GM20431 (cell line): Measurements from ENCODE around the gene SIRT5.

ENCODE experiments used
- in situ Hi-C: fragments of 300-500 bp; cut with MseI, MboI; formaldehyde crosslinking; loops from one replicate; pipeline ENCODE4 v1.15.0; 2020; ENCODE audit warnings: low sequenced_read_pairs; ENCODE audit not compliant: unreplicated experiment

The SIRT5 gene

DNA sequence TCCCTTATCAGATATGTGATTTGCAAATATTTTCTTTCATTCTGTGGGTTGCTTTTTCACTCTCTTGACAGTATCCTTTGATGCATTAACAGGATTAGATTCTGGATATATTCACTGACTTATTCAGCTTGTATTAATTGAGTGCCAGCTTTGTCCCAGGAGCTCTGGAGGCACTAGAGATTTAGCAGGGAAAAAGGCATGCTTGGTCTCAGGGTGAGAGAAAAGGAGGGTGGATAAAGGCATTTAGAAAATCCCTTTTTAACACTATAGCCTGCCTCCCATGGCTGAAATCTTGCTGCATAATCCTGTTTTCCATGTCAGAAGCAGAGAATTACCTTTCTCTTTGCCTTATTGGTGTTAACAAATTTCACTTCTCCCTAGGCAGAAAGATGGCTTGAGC is 28.5 kb upstream of the SIRT5 start:
- in situ Hi-C loops: loop anchor here (25.0 kb wide), 1 partner anchor 209 kb away; the partner anchor contains the start of gene TBC1D7

GRCh38 chr6:13548500-13549210 is 25.7 kb upstream of the SIRT5 start:
- in situ Hi-C loops: loop anchor here (25.0 kb wide), 1 partner anchor 211 kb away; the partner anchor contains the start of gene TBC1D7

DNA sequence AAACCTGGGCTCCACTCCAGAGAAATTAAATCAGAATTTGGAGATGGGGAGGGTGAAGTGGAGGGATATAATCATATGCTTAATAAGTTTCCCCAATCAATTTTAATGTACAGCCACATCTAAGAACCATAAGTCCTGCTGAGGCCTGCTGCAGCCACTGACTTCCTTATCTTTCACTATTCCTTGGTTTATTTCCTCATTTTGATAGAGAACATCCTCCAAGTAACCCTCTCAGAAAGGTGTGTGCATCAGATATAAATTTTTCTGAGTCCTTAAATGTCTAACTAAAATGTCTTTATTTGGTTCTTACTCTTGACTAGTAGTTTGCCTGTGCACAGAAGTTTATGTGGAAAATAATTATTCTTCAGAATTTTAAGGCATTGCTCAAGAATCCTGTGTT is 23.7 kb upstream of the SIRT5 start:
- in situ Hi-C loops: no loop called here

DNA sequence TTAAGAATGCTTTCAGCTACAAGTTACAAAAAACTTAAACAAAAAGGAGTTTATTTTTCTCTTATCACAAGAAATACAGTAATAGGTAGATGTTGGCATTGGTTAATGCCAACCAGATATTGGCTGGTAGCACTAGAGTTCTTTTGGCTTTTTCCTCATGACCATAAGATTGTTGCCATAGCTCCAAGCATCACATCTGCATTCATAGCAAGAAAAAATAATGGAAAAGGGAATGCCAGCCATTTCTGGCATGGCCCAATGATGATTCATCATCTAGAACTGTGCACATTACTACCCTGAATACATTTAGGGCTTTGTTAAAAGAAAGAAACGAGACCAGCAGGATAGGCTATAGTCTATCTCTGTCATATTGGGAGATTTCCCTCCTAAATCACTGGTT is 20.8 kb upstream of the SIRT5 start:
- in situ Hi-C loops: no loop called here

DNA sequence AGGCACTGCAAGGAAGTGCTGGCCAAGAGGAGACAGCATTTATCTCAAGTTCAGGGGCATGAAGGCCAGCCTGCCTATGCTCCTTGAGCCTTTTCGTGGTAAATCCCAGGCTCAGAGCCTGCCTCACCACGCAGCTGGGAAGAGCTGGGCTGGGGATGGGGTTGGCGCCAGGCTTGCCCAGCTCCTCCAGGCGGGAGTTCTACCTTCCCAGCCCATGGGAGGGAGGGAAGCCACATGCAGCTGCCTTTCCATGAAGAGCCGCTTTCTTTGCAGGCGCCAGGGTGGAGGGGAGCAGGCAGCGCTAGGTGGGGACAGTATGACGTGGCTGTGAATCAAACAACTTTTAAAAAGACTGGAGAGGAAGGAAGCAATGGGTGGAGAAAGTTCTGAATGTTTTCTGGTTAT is 19.5 kb upstream of the SIRT5 start:
- in situ Hi-C loops: no loop called here

GRCh38 chr6:13557841-13558240 is 16.6 kb upstream of the SIRT5 start:
- in situ Hi-C loops: no loop called here

- in situ Hi-C loops: no loop called here
Measured at GRCh38 chr6:13558718-13559117, 15.7 kb upstream of the SIRT5 start.

GRCh38 chr6:13559251-13559650 is 15.2 kb upstream of the SIRT5 start:
- in situ Hi-C loops: no loop called here

DNA sequence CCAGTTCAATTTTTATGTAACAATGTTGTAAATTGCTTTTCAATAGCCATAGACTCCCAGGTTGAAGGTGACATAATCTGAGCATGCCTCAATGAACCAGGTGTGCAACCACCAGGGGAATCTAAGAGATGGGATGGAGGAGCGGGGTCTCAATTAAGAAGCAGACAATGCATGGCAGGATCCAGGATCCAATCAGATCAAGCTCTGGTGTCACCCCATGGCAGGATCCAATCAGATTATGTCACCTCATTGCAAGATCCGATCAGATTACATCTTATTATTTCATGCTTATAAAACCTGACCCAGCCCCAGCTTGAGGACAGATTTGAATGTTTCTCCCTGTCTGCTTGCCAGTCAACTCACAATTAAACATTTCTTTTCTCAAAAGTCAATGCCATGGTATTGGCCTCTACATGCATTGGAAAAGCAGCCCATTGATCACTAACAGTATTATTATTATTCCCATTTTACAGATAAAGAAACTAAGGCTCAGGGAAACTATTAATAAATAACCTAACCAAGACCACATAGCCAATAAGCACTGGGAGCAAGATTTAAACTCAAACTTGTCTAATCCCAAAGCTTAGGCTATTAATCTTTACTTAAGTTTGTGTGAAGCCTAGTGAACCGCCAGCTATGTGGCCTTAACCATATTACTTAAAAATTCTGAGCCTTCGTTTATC is 14.3 kb upstream of the SIRT5 start:
- in situ Hi-C loops: no loop called here

- in situ Hi-C loops: no loop called here
Measured at GRCh38 chr6:13560651-13561044, 13.8 kb upstream of the SIRT5 start.

DNA sequence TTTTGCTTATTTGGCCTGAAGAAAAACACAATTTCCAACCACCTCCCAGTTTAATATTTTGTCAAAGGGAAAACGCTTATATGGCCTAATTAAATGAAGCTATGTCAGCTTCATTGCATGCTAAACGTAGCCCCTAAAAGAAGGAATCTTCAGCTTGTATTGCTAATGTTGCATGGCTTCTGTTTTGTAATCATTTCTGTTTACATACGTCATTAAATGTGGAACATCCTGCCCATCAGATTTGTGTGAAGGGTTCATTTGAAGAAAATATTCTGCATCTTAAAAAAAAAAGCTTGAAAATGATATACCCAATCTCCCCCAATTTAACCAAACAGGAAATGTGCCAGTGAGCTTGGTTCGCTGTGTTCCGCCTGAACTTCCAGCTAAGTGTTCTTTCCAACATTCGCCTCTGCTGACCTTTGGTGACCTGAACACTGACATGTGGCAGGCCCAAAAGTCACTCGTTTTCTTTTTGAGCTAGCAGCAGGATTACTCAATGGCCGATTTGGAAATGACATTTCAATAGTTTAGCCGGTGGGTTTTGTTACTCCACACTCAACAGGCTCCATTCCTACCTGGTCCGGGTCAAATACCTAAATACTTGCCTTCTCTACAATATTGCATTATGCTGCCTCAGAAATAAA is 12.7 kb upstream of the SIRT5 start:
- in situ Hi-C loops: no loop called here

DNA sequence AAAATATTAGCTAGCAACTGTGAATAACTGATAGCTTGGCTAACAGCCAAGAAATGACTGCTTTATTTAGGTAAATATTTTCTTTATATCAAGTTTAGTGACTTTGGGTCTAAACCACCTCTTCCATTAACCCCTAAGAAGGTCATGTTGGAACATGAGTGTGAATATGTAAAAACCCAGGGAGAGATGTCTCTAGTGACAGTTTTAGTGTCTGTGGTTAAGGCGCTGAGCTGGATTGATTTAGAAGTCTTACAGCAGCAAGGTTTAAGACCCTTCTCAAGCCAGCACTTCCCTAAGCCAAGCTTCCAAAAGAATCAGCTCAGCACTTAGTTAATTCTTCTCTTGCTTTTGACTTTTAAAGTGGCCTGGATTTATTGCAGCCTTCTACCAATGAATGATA is 11.4 kb upstream of the SIRT5 start:
- in situ Hi-C loops: no loop called here

- in situ Hi-C loops: no loop called here
Measured at GRCh38 chr6:13565921-13566320, 8.5 kb upstream of the SIRT5 start.

DNA sequence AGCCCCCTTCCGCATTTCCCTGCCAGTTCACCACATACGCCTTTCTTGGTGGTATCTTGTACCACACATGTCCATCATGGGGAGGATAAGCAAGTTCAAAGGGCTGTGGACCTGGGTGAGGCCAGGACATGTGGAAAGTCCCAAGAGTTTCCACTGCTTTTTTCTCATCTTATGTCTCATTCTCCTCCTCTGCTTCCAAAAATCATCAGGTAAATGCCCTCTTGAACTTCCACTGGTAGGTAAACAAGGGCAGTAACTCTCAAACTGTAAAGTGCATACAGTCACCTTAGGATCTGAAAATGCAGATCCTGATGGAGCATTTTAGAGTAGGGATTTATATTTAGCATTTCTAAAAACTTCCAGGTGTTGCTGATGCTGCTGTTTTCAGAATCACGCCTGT is 7.9 kb upstream of the SIRT5 start:
- in situ Hi-C loops: no loop called here

- in situ Hi-C loops: no loop called here
Measured at GRCh38 chr6:13568970-13569369, 5.4 kb upstream of the SIRT5 start.

- in situ Hi-C loops: no loop called here
Measured at GRCh38 chr6:13572240-13572639, 2.2 kb upstream of the SIRT5 start.

DNA sequence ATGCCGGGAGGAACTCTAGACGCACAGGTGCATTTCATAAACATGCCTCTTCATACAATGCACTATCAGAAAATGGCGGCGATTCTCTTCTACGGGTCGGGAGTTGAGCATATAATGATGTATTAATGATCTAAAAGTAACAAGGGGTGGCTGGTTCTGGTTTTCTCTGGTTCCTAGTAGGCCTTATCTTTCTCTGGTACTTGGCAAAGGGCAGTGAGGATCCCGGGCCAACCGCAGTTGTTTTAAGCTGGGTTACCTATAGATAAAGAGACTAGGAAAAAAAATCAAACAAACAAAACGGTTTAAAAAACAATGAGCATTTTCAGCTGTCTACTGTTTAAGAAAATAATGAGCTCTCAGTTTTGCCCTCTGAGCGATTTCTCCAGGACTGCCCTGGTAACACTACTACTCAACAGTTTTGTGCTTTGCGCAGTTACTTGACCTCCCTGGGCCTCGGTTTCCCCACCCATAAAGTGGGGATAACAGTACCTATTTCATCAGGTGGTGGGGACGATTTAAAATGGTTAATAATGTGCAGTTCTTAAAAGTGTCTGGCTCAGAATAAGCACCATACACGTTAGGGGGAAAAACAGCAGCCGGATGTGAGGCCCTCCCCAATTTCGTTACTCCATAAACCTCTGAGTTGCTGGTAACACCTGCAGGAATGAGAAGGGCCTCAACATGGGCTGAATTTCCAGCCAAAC is 1.3 kb upstream of the SIRT5 start:
- in situ Hi-C loops: no loop called here

GRCh38 chr6:13573669-13574110 is 711 bp upstream of the SIRT5 start:
- in situ Hi-C loops: no loop called here

- in situ Hi-C loops: no loop called here
Measured at GRCh38 chr6:13574149-13574570, 241 bp upstream of the SIRT5 start.

DNA sequence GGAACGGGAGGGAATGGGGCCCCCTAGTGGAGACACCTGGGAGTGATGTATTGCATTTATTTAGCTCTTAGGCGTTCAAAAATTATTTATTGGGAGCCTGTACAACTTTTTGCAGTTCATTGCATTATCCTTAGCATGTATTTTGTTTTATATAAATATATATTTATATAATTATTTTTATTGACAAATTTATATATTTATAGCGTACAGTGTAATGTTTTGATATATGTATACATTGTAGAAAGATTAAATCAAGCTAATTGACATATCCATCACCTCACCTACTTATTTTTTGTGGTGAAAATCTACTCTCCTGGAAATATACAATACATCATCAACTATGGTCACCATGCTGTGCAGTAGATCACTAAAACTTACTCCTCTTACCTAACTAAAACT is 975 bp downstream of the SIRT5 start:
- in situ Hi-C loops: no loop called here

DNA sequence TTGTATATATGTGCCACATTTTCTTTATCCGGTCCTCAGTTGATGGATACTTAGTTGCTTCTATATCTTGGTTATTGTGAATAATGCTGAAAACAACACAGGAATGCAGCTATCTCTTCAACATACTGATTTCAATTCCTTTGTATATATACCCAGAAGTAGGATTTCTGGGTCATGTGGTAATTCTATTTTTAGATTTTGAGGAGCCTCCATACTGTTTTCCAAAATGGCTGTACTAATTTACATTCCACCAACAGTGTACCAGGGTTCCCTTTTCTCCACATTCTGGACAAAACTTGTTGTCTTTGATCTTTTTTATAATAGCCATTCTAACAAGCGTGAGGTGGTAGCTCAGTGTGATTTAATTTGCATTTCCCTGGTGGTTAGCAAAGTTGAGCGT is 1.6 kb downstream of the SIRT5 start:
- in situ Hi-C loops: no loop called here
